ENCODE results near the gene ZPR1.

ZPR1 gene

GRCh38 chr11:116742104-116742503, 45.7 kb downstream of the ZPR1 start:
- peak; percentile 22 for DNase-seq

GRCh38 chr11:116740741-116741140, 47.1 kb downstream of the ZPR1 start:
- no peak for DNase-seq

- no peak for DNase-seq
Observed at GRCh38 chr11:116738975-116739374, 48.8 kb downstream of the ZPR1 start.

- peak; percentile 22 for DNase-seq
Observed at GRCh38 chr11:116736763-116737162, 51.1 kb downstream of the ZPR1 start.

- no peak for DNase-seq
Observed at GRCh38 chr11:116733969-116734508, 53.8 kb downstream of the ZPR1 start.

GRCh38 chr11:116733043-116733755, 54.6 kb downstream of the ZPR1 start:
- no peak for DNase-seq

GRCh38 chr11:116732271-116733042, 55.4 kb downstream of the ZPR1 start:
- DNase-seq = peak; percentile 60

GRCh38 chr11:116731821-116732220, 56.0 kb downstream of the ZPR1 start:
- no peak for DNase-seq

- DNase-seq = peak; percentile 16
Observed at GRCh38 chr11:116731097-116731761, 56.6 kb downstream of the ZPR1 start.

GRCh38 chr11:116730601-116731000, 57.2 kb downstream of the ZPR1 start:
- DNase-seq = no peak

GRCh38 chr11:116730241-116730561, 57.6 kb downstream of the ZPR1 start:
- no peak for DNase-seq

GRCh38 chr11:116729501-116730240, 58.2 kb downstream of the ZPR1 start:
- no peak for DNase-seq

- DNase-seq = no peak
Observed at GRCh38 chr11:116727990-116728389, 59.8 kb downstream of the ZPR1 start.

GRCh38 chr11:116725434-116726221, 62.2 kb downstream of the ZPR1 start:
- peak; percentile 63 for DNase-seq

GRCh38 chr11:116724813-116725212, 63.0 kb downstream of the ZPR1 start:
- DNase-seq = no peak
